ENCODE data around the gene PITX1. TPM values are rescaled to one million over a fixed set of nuclear protein-coding genes. Genes with fewer than 3 reads are reported as not detected.
A peak's percentile ranks its signal among the peaks of the same experiment; 100 is the strongest.

The PITX1 gene
- total and polyA plus RNA-seq, 12 donors, result 0.06 to 0.24 (median 0.12) TPM; not detected in 8

DNA sequence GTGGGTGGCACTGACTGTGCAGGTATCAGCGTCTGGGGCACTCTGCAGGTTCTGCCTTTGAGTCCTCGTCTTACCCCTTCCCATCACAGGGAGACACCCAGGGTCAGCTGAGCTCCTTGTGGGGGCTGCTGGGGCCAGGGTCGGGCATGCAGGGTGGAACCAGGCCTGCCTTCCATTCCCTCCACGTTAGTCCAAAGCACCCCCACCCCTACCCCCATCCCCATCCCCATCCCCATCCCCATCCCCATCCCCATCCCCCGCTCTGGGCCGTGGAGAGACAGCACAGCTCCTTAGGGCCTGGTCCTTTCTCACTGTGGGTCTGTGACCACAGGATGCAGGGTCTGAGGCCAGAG is 1.6 kb upstream of the PITX1 start:
- TF ChIP-seq, protein P1, sequence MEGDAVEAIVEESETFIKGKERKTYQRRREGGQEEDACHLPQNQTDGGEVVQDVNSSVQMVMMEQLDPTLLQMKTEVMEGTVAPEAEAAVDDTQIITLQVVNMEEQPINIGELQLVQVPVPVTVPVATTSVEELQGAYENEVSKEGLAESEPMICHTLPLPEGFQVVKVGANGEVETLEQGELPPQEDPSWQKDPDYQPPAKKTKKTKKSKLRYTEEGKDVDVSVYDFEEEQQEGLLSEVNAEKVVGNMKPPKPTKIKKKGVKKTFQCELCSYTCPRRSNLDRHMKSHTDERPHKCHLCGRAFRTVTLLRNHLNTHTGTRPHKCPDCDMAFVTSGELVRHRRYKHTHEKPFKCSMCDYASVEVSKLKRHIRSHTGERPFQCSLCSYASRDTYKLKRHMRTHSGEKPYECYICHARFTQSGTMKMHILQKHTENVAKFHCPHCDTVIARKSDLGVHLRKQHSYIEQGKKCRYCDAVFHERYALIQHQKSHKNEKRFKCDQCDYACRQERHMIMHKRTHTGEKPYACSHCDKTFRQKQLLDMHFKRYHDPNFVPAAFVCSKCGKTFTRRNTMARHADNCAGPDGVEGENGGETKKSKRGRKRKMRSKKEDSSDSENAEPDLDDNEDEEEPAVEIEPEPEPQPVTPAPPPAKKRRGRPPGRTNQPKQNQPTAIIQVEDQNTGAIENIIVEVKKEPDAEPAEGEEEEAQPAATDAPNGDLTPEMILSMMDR (IDR thresholded peaks at IDR 0.05), result no peak
- Histone ChIP-seq H3K4me1 (peaks cover 14 to 53% (median 40%) of the 10 kb centered on the region in 9 donors), H3K27me3 (peaks cover 58 to 100% (median 98%) of the 10 kb centered on the region in 7 donors), H3K9me3 (no peaks in the 10 kb centered on the region), H3K36me3 (no peaks in the 10 kb centered on the region), H3K4me3 (no peak overlapping the region), H3K27ac (no peak overlapping the region)
- DNase-seq, result no peak
- no peak for ATAC-seq
- WGBS, 2 donors, result 46 to 49% methylated on average over 6 of the region's 6 CpGs
- intact Hi-C loops (cut with DNase I), result loop anchor here in 1 of 10 donors (10.0 kb wide), 1 partner anchor 149 kb away; no protein-coding TSS in a partner anchor

DNA sequence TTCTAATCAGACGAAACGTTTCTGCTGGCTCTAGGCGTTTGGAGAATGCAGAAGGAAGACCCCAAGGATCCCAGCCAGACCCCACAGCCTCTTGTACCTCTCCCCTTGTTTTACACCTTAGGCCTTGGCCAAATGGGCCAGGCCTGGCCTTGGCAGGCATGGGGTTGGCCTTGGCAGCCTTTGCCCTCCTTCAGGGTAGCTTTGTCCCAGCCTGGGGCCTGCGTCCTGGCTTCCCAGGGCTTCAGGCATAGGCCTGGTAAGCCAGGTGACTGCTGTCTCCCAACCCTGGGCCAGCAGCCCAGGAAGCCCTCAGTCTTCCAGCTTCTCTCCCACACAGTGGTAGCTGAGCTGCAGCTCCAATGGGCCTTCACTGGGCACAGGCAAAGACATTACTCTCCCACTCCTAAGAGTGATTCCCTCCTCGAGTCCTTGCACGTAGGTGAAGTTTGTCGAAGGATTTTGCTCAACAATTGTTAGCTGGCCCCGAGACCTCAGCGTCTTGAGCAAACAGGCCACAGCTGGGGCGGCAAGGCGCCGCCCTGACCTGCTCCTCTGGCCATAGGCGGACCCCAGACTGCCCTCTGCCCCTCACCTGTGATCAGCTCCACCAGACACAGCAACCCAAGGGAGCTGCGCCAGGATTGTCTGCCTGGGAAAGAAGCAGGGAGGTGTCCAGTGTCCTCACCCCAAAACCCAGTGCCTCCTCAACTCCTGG is 1.1 kb upstream of the PITX1 start:
- Histone ChIP-seq H3K9me3 (no peaks in the 10 kb centered on the region), H3K4me3 (no peak overlapping the region), H3K27me3 (peaks cover 58 to 100% (median 98%) of the 10 kb centered on the region in 7 donors), H3K4me1 (peaks cover 14 to 54% (median 44%) of the 10 kb centered on the region in 9 donors), H3K36me3 (no peaks in the 10 kb centered on the region), H3K27ac (no peak overlapping the region)
- TF ChIP-seq, protein P1 (IDR thresholded peaks at IDR 0.05), result no peak
- WGBS, 2 donors, result 66 to 67% methylated on average over 14 of the region's 14 CpGs
- DNase-seq, result no peak
- ATAC-seq, result no peak
- intact Hi-C loops (cut with DNase I), result loop anchor here in 1 of 10 donors (10.0 kb wide), 1 partner anchor 150 kb away; no protein-coding TSS in a partner anchor

DNA sequence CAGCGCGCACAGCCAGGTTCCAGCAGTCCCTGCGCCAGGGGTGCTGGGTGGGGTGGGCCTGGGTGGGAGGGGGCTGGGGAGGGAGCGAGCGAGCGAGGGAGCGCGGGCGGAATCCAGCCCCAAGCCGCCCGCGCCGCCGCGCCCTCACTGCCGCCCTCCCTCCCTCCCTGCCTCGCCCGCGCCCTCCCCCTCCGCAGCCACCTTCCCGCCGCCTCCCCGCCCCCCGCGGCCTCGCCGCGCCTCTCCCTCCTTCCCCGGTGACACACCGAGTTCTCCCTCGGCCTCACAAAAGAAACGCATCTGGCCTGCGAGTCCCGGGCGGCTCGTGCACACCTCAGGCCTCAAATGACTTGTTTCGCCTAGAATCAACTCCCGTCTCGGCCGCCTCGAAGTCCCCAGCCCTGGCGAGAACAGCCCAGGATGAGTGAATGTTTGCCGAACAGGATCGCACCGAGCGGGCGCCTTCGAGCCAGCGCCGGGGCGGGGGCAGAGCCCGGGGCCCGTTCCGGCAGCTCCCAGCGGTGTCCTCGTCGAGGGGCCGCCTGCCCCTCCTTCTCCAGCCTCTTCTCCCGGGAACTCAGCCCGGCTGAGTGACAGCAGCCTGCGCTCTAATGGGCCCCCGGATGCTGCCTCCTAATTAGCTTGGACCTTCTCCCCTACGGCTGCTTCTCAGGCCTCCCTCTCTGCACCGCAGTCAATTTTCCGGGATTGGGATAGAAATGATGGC is 371 bp upstream of the PITX1 start:
- peaks cover 53 to 100% (median 98%) of the 10 kb centered on the region in 7 donors for H3K27me3 ChIP-seq
- H3K4me3 ChIP-seq, result peak overlapping the region in 9 of 10 donors; percentile 12 to 57 (median 31)
- no peak for DNase-seq
- WGBS, 2 donors, result 6 to 13% methylated on average over 39 to 61 of the region's 65 CpGs
- H3K4me1 ChIP-seq, result peaks cover 13 to 55% (median 41%) of the 10 kb centered on the region in 9 donors
- peak in 2 of 8 donors; percentile 3 to 11 for ATAC-seq
- no peaks in the 10 kb centered on the region for H3K9me3 ChIP-seq
- no peak overlapping the region for H3K27ac ChIP-seq
- intact Hi-C loops (cut with DNase I), result loop anchor here in 1 of 10 donors (10.0 kb wide), 1 partner anchor 150 kb away; no protein-coding TSS in a partner anchor
- TF ChIP-seq, protein P1 (IDR thresholded peaks at IDR 0.05), result no peak
- no peaks in the 10 kb centered on the region for H3K36me3 ChIP-seq

Measured in heart right ventricle (tissue), 16 donors.